Psoas muscle (tissue), 8 donors: ENCODE data around the gene SGMS2. TPM values are rescaled to one million over a fixed set of nuclear protein-coding genes. Genes with fewer than 3 reads are reported as not detected.

ENCODE experiments used
- ATAC-seq, 4 donors: fragments of 200-7000 bp; cut with Tn5 transposase; one replicate each; pipeline ENCODE4 v1.9.1; 2020; ENCODE audit warnings: moderate library complexity in 3 of 4, mild to moderate bottlenecking in 2 of 4
- DNase-seq, 2 donors: peaks; one replicate each; pipeline ENCODE4 v3.0.0-alpha.2; 2020
- H3K27ac ChIP-seq: fragments of 200-600 bp; one replicate; pipeline ENCODE4 v1.8.0; 2022
- H3K27me3 ChIP-seq, 3 donors: fragments of 200-600 bp in 1 of 3; one replicate each; pipeline versions ENCODE4 v1.6.1 to v1.8.0; 2013 to 2022; ENCODE audit warnings: low read length in 2 of 3, mild to moderate bottlenecking in 2 of 3, moderate library complexity in 1 of 3; ENCODE audit not compliant: insufficient read depth in 3 of 3
- H3K36me3 ChIP-seq, 2 donors: fragments of 200-600 bp in 1 of 2; one replicate each; pipeline versions ENCODE4 v1.6.1 to v1.8.0; 2013 to 2022; ENCODE audit warnings: low read depth in 1 of 2, mild to moderate bottlenecking in 1 of 2, moderate library complexity in 1 of 2; ENCODE audit not compliant: insufficient read depth in 1 of 2
- H3K4me1 ChIP-seq: fragments of 200-600 bp; one replicate; pipeline ENCODE4 v1.8.0; 2022
- H3K4me3 ChIP-seq: fragments of 200-600 bp; one replicate; pipeline ENCODE4 v1.8.0; 2022; ENCODE audit warnings: mild to moderate bottlenecking
- H3K9me3 ChIP-seq: fragments of 200-600 bp; one replicate; pipeline ENCODE4 v1.8.0; 2022
- WGBS, 3 donors: extraction: QIAGEN DNeasy Blood & Tissue Kit; methylation state at CpG; one replicate each; pipeline versions ENCODE4 v1.1.6 to v1.1.7; 2013; 5-methylcytosine and 5-hydroxymethylcytosine counted together
- intact Hi-C, 2 donors: fragments of 100-400 bp; cut with DNase I; formaldehyde crosslinking; loops; one replicate each; pipeline versions ENCODE4 v1.11.0 to v1.14.2; 2022
- polyA plus RNA-seq, 3 donors: library from polyadenylated mRNA; stranded (reverse); fragments of 200-250 nt; gene quantifications; one replicate each; pipeline ENCODE4 v1.2.3, GENCODE V29; 2013
- total RNA-seq, 4 donors: library from RNA; stranded (reverse); fragmentation: NEBNext Ultra II Directional in 2 of 4; extraction: Animal tissue kit (Norgen Biotek cat#: 25700) in 2 of 4; gene quantifications; one replicate each; pipeline versions ENCODE4 v1.2.1 to v1.2.4, GENCODE V29; 2021 to 2023
- TF ChIP-seq, protein P1 (sequence below): fragments of 200-600 bp; IDR thresholded peaks from one replicate; pipeline ENCODE4 v1.8.0; 2022; ENCODE audit warnings: antibody characterized with exemption
- donor health status: healthy with polysubstance abuse.
- donor health status: DM: no; HTN: no; CAD: no; lungs with moderate emphysema.
- donor health status: Bipolar disorder and iron deficiency.
- donor health status: healthy.
- donor health status: DM: yes; HTN: yes; CAD: no.
- donor health status: DM: no; HTN: no; CAD: no.
- donor health status: DM: no; HTN: no; CAD: no.
- donor health status: DM: yes; HTN: yes; CAD: no.

Gene SGMS2
- total and polyA plus RNA-seq, 7 donors: 1.7 to 14.2 (median 8.7) TPM

DNA sequence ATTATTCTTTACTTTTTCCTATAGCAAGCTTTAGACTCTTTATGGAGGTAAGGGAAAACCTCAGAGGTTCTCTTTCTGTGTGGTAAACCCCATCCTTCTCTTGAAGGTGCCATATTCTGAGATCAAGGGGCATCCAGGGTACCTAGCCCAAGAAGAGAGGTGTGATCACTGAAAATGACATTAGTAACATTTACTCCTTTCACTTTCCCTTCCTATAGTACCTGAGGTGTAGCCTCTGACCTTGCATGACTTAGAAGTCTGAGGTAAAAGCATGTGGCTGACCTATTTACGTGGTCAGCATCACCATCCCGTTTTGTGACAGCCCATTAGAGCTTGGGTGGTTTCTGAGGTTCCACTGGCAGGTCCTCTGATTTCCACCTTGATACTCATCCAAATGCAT is 25.7 kb downstream of the SGMS2 start:
- ATAC-seq: no peak
- Histone ChIP-seq H3K4me1 (peaks cover 17% of the 10 kb centered on the region), H3K4me3 (no peak overlapping the region), H3K9me3 (no peaks in the 10 kb centered on the region), H3K27me3 (no peaks in the 10 kb centered on the region), H3K27ac (no peak overlapping the region), H3K36me3 (no peaks in the 10 kb centered on the region)
- TF ChIP-seq, protein P1, sequence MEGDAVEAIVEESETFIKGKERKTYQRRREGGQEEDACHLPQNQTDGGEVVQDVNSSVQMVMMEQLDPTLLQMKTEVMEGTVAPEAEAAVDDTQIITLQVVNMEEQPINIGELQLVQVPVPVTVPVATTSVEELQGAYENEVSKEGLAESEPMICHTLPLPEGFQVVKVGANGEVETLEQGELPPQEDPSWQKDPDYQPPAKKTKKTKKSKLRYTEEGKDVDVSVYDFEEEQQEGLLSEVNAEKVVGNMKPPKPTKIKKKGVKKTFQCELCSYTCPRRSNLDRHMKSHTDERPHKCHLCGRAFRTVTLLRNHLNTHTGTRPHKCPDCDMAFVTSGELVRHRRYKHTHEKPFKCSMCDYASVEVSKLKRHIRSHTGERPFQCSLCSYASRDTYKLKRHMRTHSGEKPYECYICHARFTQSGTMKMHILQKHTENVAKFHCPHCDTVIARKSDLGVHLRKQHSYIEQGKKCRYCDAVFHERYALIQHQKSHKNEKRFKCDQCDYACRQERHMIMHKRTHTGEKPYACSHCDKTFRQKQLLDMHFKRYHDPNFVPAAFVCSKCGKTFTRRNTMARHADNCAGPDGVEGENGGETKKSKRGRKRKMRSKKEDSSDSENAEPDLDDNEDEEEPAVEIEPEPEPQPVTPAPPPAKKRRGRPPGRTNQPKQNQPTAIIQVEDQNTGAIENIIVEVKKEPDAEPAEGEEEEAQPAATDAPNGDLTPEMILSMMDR: no peak
- WGBS, 3 donors: 78 to 82% (median 82%) methylated on average over 2 of the region's 2 CpGs
- intact Hi-C loops: no loop called here
- DNase-seq: no peak

DNA sequence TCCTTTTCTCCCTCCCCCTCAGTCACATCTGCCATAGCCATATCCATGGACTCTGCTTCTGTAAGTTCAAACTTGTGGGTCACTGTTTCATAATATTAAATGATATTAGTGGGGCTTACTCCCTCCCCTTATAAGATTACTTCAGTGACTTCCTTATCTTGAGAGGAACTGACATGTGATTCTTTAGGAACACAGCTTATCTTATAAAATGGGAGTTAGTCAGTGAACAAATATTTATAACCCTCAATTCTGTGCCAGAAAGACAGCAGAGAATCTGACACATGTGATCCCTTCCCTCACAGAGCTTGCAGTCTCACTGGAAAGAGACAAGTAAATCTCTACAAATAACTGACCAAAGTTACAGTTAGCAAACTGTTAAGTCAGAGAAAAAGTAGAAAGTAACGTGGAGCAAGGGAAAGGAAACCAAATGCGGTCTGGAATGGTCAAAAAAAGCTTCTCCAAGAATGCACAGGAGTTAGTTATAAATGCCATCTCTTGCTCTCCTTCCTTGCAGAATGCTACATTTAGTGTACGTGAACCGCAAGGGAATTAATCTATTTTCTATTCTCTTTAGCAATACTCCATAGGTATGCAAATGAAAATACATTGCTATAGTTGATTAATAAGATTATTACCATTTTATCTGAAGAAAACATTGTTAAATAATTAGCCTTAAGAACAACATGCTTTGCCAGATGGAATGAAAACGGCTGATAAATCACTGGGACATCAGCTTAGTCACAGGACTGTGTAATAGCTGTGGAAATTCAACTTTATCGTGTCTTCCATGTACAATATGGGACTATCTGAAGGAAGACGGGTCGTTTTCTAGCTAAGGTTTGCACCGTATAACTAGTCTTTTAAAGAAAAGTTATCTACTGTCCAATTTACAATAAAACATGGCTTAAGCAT is 29.0 kb downstream of the SGMS2 start:
- DNase-seq: no peak
- intact Hi-C loops: loop anchor here in 1 of 2 donors (2.0 kb wide), 1 partner anchor 29 kb away; the partner anchor contains the start of gene SGMS2
- no peaks in the 10 kb centered on the region for H3K27me3 ChIP-seq
- peak; percentile 60 to 82 (median 68) for ATAC-seq
- peak overlapping the region; percentile 51 for H3K4me3 ChIP-seq
- no peaks in the 10 kb centered on the region for H3K9me3 ChIP-seq
- peaks cover 32% of the 10 kb centered on the region for H3K4me1 ChIP-seq
- TF ChIP-seq, protein P1: no peak
- H3K36me3 ChIP-seq: no peaks in the 10 kb centered on the region
- peak overlapping the region; percentile 51 for H3K27ac ChIP-seq
- WGBS, 3 donors: 17 to 26% (median 18%) methylated on average over 9 of the region's 9 CpGs

DNA sequence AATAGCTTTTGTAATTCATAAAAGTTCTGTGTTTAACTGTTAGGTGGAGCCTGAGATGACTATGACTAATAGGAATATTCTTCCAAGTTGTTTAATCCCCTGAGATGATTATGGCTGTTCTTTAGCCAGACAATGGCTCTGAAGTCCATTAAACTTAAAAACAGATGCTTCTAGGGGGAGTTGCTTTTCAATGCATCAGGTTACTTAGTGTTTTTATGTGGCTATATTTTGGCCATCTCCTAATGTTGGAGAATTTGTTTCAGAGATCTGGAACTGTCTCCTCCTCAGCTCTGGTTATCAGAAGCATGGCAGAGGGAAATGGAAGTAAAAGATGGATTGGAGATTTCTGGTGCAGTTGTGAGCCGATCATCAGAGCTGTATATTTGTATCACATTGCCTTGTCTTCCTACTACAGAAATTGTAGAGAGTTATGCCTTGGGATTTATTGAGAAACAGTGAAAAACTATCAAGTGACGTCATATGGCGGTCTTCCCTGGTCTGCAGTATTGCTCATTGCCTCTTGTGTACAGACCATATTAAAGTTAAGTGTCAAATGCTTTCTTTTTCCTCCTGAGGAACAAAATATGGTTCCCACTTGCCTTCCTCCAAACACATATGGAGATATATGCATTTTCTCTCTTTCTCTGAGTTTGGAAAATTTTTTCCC is 29.8 kb downstream of the SGMS2 start:
- DNase-seq (no peak), ATAC-seq (peak; percentile 38 to 78 (median 56))
- peak overlapping the region; percentile 51 for H3K27ac ChIP-seq
- TF ChIP-seq, protein P1: no peak
- intact Hi-C loops: loop anchor here in 1 of 2 donors (2.0 kb wide), 1 partner anchor 30 kb away; the partner anchor contains the start of gene SGMS2
- no peaks in the 10 kb centered on the region for H3K9me3 ChIP-seq
- H3K36me3 ChIP-seq: no peaks in the 10 kb centered on the region
- peak overlapping the region; percentile 51 for H3K4me3 ChIP-seq
- 70 to 73% (median 70%) methylated on average over 3 of the region's 3 CpGs for WGBS, 3 donors
- H3K4me1 ChIP-seq: peaks cover 32% of the 10 kb centered on the region
- no peaks in the 10 kb centered on the region for H3K27me3 ChIP-seq

DNA sequence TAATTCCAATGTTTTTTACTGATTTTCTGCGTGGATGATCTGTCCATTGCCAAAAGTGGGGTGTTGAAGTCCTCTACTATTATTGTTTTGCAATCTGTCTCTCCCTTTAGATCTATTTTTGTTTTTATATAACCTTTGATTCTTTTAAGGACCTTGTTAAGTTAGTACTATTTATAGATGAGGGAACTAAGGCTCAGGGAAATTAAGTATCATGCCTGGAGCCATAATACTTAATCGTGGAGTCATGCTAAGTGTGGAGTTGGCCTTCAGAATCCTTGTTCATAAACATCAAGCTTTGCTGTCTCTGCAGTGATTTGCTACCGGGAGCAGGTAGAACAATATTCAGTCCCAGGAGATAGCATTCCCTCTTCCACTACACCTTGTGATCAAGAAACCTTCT is 31.0 kb downstream of the SGMS2 start:
- TF ChIP-seq, protein P1: no peak

More for the DNA sequence above, 31.0 kb downstream of the SGMS2 start:
- H3K4me3 ChIP-seq: no peak overlapping the region
- intact Hi-C loops: loop anchor here in 1 of 2 donors (2.0 kb wide), 1 partner anchor 31 kb away; the partner anchor contains the start of gene SGMS2
- H3K36me3 ChIP-seq: peaks cover 0 to 5% of the 10 kb centered on the region in 2 donors
- no peak for DNase-seq
- no peak overlapping the region for H3K27ac ChIP-seq
- H3K27me3 ChIP-seq: no peaks in the 10 kb centered on the region
- ATAC-seq: peak in 2 of 4 donors; percentile 37 to 49
- H3K9me3 ChIP-seq: no peaks in the 10 kb centered on the region
- WGBS, 3 donors: 53 to 70% (median 61%) methylated on average over 3 of the region's 3 CpGs
- peaks cover 32% of the 10 kb centered on the region for H3K4me1 ChIP-seq
